HUDEP-2 (cell line): ENCODE data around the gene P2RX2.

Experiments
- DNase-seq, 76 experiments: peaks; one replicate each; lab custom pipeline; 2025; ENCODE audit not compliant: unreplicated experiment in 76 of 76; lab: John Stamatoyannopoulos, UW

Gene P2RX2

GRCh38 chr12:132618683-132619043, at the start of gene P2RX2:
Gene P2RX2, plus strand, starts transcription at chr12:132618776. Its CDS starts 41 bp downstream, at chr12:132618817.
- no peak for DNase-seq

GRCh38 chr12:132568826-132569480, 49.6 kb upstream of the P2RX2 start:
- no peak for DNase-seq

GRCh38 chr12:132569856-132570480, 48.6 kb upstream of the P2RX2 start:
- DNase-seq, result no peak

- no peak for DNase-seq
Measured at GRCh38 chr12:132570635-132571034, 47.9 kb upstream of the P2RX2 start.

- no peak for DNase-seq
Measured at GRCh38 chr12:132571051-132571450, 47.5 kb upstream of the P2RX2 start.

DNA sequence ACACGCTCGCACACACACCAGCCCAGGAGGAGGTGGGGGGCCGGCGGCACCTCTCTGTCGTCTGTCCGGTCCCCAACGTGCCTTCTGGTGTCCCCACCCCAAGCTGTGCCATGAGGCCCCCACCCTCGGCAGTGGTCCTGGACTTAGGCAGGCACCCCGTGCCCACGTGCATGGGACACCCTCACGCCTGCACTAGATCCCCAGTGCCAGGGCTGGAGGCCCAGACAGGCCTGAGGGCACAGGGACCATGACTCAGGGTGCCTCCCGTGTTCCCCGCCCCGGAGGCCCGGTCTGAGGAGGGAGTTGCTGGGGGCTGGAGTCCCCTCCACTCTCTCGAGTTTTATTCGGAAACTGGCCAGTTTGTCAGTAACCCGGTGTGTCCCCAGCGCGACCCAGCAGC, 47.0 kb upstream of the P2RX2 start:
- DNase-seq, result no peak

- no peak for DNase-seq
Measured at GRCh38 chr12:132572106-132572505, 46.5 kb upstream of the P2RX2 start.

- DNase-seq, result no peak
Measured at GRCh38 chr12:132572801-132573760, 45.5 kb upstream of the P2RX2 start.

DNA sequence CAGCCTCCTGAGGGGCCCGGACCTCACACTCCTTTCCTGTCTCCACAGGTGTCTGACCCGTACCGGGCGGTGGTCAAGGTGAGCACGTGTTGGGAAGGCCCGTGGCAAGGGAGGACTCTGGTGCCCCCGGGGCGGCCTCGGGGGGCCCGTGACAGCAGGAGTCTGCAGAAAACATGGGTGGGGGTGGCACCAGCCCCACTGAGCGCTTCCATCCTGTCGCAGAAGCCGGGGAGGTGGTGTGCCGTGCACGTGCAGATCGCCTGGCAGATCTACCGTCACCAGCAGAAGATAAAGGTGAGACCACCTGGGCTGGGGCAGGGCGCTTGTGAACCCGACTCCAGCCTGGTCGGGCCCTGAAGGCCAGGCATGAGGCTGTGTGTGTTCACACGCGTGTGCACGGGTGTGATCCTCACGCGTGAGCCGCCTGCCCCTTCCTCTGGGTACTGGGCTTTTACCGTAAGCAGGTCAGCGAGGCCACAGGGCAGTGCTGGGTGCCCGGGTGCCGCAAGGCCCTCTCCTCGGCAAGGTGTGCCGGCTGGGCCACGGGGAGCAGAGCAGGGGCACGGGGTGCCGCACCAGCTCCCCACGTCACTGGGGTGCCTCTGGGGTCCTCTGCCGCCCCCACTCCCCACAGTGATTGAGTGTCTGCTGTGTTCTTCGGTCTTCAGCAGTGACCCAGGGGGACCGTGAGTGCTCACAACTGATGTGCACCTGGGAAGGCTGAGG, 44.1 kb upstream of the P2RX2 start:
- DNase-seq, result no peak

DNA sequence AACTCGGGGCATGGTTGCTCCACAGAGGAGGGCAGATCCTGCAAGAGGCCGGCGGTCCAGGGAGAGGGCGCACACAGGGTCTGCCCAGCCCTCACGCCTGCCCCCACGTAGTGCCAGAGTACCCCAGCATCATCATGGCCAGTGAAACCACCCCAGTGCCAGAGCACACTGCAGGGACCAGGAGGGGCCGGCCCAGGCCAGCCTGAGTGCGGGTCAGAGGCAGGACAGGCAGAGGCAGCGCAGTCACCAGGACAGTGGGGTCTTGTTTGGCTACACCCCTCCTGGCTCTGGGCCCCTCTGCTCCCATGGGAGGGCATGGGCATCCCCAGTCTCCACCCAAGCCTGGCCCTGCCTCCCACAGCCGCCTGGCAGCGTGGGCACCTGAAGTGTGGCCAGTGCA, 42.9 kb upstream of the P2RX2 start:
- no peak for DNase-seq

- DNase-seq, result no peak
Measured at GRCh38 chr12:132576701-132577100, 41.9 kb upstream of the P2RX2 start.

GRCh38 chr12:132577191-132577920, 41.2 kb upstream of the P2RX2 start:
- no peak for DNase-seq

DNA sequence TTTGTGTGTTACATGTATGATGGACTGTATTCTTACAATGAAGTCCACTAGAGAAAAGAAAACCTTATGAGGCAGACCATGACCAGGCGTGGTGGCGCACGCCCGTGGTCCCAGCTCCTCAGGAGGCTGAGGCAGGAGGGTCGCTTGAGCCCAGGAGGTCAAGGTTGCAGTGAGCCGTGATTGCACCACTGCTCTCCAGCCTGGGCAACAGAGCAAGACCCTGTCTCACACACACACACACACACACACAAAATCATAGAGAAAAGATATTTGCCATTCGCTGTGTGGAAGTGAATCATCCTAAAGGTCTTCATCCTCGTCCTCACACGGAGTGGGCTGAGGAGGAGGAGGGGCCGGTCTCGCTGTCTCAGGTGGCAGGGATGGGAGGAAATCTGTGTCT, 40.5 kb upstream of the P2RX2 start:
- DNase-seq, result no peak

GRCh38 chr12:132578826-132579225, 39.8 kb upstream of the P2RX2 start:
- no peak for DNase-seq

DNA sequence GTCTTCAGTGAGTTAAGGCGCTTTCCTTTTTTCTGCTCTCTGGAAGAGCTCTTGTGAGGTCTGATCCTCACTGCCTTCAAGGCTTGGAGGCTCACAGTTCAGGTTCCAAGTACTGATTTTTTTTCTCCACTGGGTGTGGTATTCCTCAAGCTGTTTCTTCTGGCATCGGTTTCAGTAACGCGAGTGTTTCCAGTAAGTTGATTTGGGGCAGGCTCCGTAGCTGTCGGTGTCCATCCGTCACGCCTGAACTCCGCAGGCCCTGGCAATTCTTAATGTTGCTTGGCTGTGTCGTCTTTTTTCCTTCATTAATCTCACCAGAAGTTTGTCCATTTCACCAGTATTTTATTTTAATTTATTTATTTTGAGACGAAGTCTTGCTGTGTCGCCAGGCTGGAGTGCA, 38.8 kb upstream of the P2RX2 start:
- DNase-seq, result no peak

- no peak for DNase-seq
Measured at GRCh38 chr12:132580701-132581292, 37.8 kb upstream of the P2RX2 start.

DNA sequence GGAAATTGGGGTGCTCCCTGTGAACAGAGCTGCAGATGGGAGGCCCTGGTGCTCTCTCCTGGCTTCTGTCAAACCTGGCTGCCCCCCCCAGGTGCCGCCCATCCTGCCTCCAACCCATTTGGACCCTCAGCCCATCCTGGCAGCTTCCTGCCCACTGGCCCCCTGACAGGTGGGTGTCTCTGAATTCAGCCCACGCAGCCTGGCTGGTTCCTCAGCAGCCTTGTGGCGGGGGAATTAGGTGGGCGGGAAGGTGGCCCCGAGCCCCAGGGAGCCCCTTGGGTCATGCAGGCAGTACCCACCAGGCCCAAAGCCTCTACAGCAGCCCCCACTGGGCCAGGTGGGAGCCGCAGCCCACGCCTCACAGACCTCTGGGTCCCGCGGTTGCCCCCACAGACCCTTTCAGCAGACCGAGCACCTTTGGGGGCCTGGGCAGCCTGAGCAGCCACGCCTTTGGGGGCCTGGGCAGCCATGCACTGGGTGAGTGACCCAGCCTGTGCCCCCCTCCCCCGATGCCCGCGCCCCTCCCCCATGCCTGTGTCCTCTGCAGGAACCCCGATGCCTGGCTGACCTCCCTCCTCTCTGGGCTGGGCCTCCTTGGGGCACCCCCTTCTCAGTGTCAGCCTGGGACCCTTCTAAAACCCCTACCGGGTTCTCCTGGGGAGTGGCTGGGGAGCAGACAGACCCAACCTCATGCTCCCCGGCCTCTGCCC, 37.1 kb upstream of the P2RX2 start:
- no peak for DNase-seq

GRCh38 chr12:132582058-132582420, 36.5 kb upstream of the P2RX2 start:
- DNase-seq, result no peak
